Neuron (in vitro differentiated cells): ENCODE measurements around the gene ALG12.

Source experiments
- H2AFZ ChIP-seq: one replicate; pipeline ENCODE4 v1.6.1; 2013; ENCODE audit warnings: low read depth, mild to moderate bottlenecking, inconsistent platforms, low read length, moderate library complexity
- H3K27me3 ChIP-seq: one replicate; pipeline ENCODE4 v1.6.1; 2013; ENCODE audit warnings: low read length; ENCODE audit not compliant: insufficient read depth
- H3K36me3 ChIP-seq: one replicate; pipeline ENCODE4 v1.6.1; 2013; ENCODE audit warnings: low read length; ENCODE audit not compliant: insufficient read depth
- H3K4me1 ChIP-seq: one replicate; pipeline ENCODE4 v1.6.1; 2013; ENCODE audit warnings: low read length; ENCODE audit not compliant: insufficient read depth
- H3K4me3 ChIP-seq: 2 replicates; pipeline ENCODE4 v1.5.1; 2013; ENCODE audit warnings: mild to moderate bottlenecking, low read length, moderate library complexity
- H3K9me3 ChIP-seq: one replicate; pipeline ENCODE4 v1.6.1; 2013; ENCODE audit warnings: low read length

Gene ALG12

DNA sequence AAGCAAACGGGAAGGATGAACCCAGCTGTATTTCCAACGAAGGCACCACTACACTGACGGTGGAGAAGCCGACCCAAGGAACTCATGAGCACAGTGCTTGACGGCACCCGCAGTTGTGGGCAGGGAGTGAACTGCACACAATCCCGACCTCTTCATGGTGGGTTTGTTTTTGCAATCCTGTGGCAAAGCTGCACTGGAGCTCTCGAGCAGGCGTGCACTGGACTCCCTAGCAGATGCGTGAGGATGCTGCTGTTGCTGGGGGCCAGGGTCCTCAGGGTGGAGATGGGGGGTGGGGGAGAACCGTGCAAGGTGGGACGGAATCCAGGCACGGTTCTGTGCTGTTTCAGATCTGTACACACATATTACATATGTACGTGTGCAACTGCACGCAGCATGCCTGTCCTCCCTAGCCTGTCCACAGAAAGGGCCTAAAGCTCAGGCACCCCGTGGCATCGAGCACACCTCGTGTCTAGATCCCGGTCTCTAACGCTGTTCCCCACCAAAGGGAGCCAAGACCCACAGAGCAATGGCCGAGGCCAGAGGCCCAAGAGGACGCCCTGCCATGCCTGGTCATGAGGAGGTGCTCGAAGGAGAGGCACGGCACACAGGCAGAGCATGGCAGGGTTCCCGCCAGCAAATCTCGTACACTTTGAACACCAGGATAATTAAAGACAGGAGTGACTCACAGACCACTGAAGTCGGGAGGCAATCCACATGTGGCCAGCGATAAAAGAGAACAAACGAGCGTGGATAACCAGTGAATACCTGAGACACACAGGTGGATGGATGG is 17.6 kb downstream of the ALG12 start:
- Histone ChIP-seq H3K4me1 (no peaks in the 10 kb centered on the region), H3K9me3 (peaks cover 8% of the 10 kb centered on the region), H2AFZ (no peak overlapping the region), H3K4me3 (no peak overlapping the region), H3K36me3 (peaks cover 44% of the 10 kb centered on the region), H3K27me3 (no peaks in the 10 kb centered on the region)

DNA sequence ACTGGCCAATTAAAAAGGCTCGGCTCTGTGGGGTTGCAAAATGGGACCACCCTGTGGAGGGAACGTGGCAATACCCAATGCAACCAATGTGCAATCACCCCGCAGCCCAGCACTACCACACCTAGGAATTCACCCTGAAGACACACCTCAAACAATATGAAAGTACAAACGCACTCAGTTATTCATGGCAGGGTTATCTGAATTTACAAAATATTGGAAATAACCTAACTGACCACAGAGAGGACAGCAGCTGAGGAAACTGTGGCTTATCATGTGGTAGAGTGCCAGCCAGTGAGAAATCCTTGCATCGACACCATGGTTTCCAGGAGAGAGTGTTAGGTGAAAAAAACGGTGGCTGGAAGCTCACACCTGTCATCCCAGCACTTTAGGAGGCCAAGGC is 18.7 kb downstream of the ALG12 start:
- H3K27me3 ChIP-seq: no peaks in the 10 kb centered on the region
- no peak overlapping the region for H2AFZ ChIP-seq
- H3K9me3 ChIP-seq: peaks cover 8% of the 10 kb centered on the region
- H3K4me1 ChIP-seq: no peaks in the 10 kb centered on the region
- H3K36me3 ChIP-seq: peaks cover 44% of the 10 kb centered on the region
- H3K4me3 ChIP-seq: no peak overlapping the region

DNA sequence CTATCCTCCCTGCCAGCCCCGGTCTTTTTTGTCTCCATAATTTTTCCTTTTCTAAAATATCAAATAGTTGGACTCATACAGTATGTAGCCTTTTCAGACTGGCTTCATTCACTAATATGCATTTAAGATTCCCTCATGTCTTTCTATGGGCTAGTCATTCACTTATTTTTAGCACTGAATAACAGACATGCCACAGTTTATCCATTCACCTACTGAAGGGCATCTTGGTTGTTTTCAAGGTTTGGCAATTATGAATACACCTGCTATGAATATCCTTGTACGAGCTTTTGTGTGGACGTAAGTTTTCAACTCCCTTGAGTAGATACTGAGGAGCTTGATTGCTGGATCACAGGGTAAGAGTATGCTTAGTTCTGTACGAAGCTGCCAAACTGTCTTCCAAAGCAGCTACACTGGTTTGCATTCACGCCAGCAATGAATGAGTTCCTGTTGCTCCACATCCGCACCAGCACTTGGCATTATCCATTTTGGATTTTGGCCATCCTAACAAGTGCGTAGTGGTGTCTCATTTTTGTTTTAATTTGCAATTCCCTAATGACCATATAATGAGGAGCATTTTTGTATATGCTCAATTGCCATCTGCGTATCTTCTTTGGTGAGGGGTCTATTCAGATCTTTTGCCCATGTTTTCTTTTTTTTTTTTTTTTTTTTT is 21.1 kb downstream of the ALG12 start:
- peaks cover 10% of the 10 kb centered on the region for H3K9me3 ChIP-seq
- H3K27me3 ChIP-seq: no peaks in the 10 kb centered on the region
- no peak overlapping the region for H2AFZ ChIP-seq
- peaks cover 32% of the 10 kb centered on the region for H3K36me3 ChIP-seq
- H3K4me3 ChIP-seq: no peak overlapping the region
- H3K4me1 ChIP-seq: no peaks in the 10 kb centered on the region

DNA sequence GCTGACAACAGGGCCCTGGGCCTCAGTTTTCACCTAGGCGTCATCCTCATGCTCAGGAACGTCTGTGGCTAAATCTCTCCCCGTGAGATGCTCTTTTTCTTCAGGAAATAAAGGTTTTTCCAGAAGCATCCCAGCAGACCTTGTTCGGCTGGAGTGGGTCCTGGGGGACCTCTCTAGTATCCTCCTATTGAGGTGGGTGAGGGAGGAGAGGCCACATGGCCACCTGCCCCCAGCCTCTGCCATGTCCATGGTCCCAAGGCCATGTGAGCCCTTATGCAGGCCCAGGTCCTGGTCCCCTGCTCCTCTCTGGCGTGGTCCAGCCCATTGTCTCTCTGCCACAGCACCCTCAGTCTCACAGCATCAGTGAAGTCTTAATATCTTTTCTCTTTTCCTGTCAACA is 22.0 kb downstream of the ALG12 start:
- Histone ChIP-seq H3K4me3 (no peak overlapping the region), H3K9me3 (peaks cover 10% of the 10 kb centered on the region), H3K4me1 (no peaks in the 10 kb centered on the region), H2AFZ (no peak overlapping the region), H3K27me3 (no peaks in the 10 kb centered on the region), H3K36me3 (peaks cover 27% of the 10 kb centered on the region)

DNA sequence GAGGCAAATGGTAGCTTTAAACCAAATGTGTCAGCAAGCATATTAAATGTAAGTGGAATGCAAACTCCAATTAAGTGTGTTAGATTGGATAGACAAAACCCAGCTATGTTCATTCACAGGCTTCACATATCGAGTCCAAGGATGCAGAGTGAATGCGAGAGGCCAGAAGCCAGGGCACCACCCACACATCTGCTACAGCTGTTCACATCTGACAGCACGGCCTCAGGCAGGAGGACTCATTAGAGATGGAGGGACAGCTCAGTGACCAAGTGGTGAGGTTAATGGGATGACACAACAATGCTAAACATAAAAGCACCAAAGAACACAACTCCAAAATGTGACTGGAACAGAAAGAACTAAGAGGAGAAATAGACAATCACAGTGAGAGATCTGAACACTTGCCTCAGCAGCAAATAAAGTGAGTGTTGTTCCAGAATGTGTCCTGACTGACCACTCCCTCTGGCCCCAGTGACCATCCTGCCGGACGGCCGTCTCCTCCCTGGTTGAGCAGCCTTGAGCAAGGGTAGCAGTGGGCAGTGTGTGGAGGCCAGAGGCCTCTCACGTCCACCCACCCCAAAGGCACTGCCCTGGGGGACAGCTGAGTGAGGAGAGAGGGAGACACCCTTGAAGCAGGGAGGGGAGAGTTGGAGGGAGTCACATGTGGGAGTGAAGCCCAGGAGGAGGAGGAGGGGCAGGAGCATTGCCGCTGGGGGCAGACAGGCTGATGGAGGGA is 23.8 kb downstream of the ALG12 start:
- Histone ChIP-seq H2AFZ (no peak overlapping the region), H3K27me3 (no peaks in the 10 kb centered on the region), H3K4me1 (no peaks in the 10 kb centered on the region), H3K4me3 (no peak overlapping the region), H3K9me3 (peaks cover 15% of the 10 kb centered on the region), H3K36me3 (peaks cover 26% of the 10 kb centered on the region)

DNA sequence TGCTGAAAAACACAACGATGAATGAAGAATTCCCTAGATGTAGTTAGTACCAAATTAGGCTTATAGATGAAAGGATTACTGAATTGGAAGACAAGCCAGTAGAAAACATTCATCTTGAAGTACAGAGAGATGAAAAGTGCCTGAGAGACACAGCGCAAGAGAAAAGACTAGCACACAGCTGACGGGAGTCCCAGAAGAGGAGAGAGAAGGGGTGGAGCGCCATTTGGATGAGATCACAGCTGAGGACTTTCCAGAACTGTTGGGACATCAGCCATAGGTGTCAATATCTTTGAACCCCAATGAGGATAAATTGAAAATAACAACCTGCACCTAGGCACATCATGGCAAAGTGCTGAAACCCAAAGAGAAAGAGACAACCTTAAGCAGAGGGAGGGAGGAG is 25.2 kb downstream of the ALG12 start:
- no peak overlapping the region for H2AFZ ChIP-seq
- H3K27me3 ChIP-seq: no peaks in the 10 kb centered on the region
- peaks cover 26% of the 10 kb centered on the region for H3K9me3 ChIP-seq
- no peak overlapping the region for H3K4me3 ChIP-seq
- peaks cover 31% of the 10 kb centered on the region for H3K36me3 ChIP-seq
- H3K4me1 ChIP-seq: no peaks in the 10 kb centered on the region

DNA sequence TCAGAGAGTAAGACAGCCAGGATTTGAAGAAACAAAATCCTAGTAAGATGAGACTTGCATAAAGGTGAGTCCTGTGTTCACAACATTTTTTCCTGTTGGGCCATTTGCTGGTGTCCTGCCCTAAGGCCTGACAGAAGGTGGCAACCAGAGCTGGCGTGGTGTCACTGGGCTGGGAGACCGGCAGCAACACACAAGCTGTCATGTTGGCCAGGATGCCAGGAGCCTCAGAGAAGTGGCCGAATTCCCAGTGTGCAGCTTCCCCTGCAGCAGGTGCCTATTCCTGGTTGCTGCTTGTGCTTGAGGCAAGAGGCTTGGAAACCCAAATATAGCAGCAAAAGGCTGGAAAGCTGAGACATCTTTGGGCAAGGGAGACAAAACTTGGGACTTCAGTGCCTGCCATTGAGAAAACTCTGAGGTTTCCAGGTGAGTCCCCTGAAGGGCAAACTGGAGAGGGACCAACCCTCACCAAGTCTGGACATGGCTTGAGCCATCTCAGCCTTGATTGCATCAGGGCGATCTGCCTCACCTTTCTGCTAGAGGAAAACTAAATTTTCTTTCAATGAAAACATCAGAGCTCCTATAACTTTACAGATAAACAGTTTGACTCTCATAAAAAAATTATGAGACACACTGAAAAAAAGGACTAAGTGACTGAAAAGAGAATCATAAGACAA is 25.9 kb downstream of the ALG12 start:
- no peak overlapping the region for H3K4me3 ChIP-seq
- peaks cover 29% of the 10 kb centered on the region for H3K9me3 ChIP-seq
- peaks cover 38% of the 10 kb centered on the region for H3K36me3 ChIP-seq
- H2AFZ ChIP-seq: no peak overlapping the region
- no peaks in the 10 kb centered on the region for H3K4me1 ChIP-seq
- H3K27me3 ChIP-seq: no peaks in the 10 kb centered on the region

DNA sequence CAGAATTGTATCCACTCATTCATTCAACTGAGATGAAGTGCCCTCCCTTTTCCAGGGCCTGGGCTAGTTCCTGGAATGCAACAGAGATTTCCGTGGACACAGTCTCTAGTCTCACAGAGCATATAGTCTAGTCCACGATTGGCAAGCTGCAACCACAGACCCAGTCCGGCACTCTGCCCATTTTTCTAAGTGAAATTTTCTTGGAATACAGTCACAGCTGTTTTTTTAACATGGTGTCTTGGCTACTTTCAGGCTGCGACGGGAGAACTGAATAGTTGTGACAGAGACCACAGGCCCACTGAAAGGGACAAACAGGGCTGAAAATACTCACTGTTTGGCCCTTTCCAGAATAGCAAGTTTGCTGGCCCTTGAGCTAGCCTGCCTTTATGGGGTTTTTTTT is 29.2 kb downstream of the ALG12 start:
- Histone ChIP-seq H3K4me3 (no peak overlapping the region), H3K9me3 (peaks cover 56% of the 10 kb centered on the region), H2AFZ (no peak overlapping the region), H3K36me3 (peaks cover 70% of the 10 kb centered on the region), H3K27me3 (no peaks in the 10 kb centered on the region), H3K4me1 (no peaks in the 10 kb centered on the region)

DNA sequence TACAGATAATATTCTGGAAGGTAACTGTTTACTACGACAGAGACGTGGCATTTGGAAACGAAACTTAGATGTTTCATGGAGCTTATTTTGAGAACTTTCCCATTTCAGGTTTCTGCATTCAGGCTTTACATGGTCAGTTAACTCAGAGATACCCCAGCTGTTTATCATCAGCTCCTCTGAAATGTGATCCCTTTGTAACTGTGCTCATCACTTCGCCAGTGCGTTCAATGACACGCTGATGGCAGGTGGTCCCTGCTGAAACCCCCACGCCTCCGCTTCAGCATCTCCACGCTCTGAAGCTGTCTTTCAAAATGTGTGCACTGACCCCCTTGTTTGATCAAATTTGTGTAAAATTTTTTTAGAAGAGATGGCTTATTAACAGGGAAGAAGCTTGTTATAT is 30.5 kb downstream of the ALG12 start:
- H3K9me3 ChIP-seq: peaks cover 65% of the 10 kb centered on the region
- peaks cover 78% of the 10 kb centered on the region for H3K36me3 ChIP-seq
- H3K4me1 ChIP-seq: no peaks in the 10 kb centered on the region
- no peaks in the 10 kb centered on the region for H3K27me3 ChIP-seq
- H2AFZ ChIP-seq: no peak overlapping the region
- H3K4me3 ChIP-seq: no peak overlapping the region

DNA sequence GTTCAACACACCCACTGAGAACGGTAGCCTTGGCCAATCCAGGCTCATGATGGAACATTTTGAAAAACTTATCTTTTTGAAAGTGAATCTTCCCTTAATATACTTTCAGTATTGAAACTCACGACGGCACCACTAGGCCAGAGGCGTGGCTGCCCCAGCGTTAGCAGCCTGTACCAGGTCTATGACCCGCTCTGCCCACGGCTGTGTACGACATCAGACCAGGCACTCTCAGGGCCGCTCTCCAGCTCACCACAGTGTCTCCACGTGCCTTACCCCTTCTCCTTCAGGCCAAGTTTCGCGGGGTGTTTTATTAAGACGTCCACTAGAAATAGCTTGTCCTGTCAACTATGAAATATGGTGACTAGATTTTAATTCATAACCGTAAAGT is 31.2 kb downstream of the ALG12 start:
- Histone ChIP-seq H2AFZ (no peak overlapping the region), H3K36me3 (peaks cover 72% of the 10 kb centered on the region), H3K9me3 (peaks cover 66% of the 10 kb centered on the region), H3K4me1 (no peaks in the 10 kb centered on the region), H3K27me3 (no peaks in the 10 kb centered on the region), H3K4me3 (no peak overlapping the region)

DNA sequence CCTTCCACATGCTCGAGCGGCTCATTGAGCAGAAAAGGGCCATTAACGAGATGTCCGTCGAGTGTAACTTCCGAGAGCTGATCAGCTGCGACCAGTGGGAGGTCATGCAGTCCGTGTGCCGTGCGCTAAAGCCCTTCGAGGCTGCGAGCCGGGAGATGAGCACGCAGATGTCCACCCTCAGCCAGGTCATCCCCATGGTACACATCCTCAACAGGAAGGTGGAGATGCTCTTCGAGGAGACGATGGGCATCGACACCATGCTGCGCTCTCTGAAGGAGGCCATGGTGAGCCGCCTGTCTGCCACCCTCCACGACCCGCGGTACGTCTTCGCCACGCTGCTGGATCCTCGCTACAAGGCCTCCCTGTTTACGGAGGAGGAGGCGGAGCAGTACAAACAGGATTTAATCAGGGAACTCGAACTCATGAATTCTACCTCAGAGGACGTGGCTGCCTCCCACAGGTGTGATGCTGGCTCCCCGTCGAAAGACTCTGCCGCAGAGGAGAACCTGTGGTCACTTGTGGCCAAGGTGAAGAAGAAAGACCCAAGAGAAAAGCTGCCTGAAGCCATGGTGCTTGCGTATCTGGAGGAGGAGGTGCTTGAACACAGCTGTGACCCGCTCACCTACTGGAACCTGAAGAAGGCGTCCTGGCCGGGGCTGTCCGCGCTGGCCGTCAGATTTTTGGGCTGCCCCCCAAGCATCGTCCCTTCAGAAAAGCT is 31.7 kb downstream of the ALG12 start:
- no peak overlapping the region for H2AFZ ChIP-seq
- H3K4me3 ChIP-seq: no peak overlapping the region
- H3K4me1 ChIP-seq: no peaks in the 10 kb centered on the region
- peaks cover 73% of the 10 kb centered on the region for H3K36me3 ChIP-seq
- H3K27me3 ChIP-seq: no peaks in the 10 kb centered on the region
- H3K9me3 ChIP-seq: peaks cover 66% of the 10 kb centered on the region

DNA sequence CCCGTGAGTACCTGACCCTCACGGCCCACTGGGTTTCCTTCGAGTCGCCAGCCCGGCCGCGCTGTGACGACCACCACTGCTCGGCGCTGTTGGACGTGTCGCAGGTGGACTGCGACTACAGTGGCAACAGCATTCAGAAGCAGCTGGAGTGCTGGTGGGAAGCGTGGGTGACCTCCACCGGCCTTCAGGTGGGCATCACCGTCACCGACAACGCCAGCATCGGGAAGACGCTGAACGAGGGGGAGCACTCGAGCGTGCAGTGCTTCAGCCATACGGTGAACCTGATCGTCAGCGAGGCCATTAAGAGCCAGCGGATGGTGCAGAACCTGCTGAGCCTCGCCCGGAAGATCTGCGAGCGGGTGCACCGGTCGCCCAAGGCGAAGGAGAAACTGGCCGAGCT is 32.4 kb downstream of the ALG12 start:
- Histone ChIP-seq H3K9me3 (peaks cover 63% of the 10 kb centered on the region), H3K4me1 (no peaks in the 10 kb centered on the region), H2AFZ (no peak overlapping the region), H3K4me3 (no peak overlapping the region), H3K36me3 (peaks cover 67% of the 10 kb centered on the region), H3K27me3 (no peaks in the 10 kb centered on the region)
